Right hindlimb (tissue), 1 donor: ENCODE results near the gene CNN2.

Experiments
- DNase-seq: peaks from one replicate; pipeline ENCODE4 v3.0.0-alpha.2; 2018

CNN2 gene

DNA sequence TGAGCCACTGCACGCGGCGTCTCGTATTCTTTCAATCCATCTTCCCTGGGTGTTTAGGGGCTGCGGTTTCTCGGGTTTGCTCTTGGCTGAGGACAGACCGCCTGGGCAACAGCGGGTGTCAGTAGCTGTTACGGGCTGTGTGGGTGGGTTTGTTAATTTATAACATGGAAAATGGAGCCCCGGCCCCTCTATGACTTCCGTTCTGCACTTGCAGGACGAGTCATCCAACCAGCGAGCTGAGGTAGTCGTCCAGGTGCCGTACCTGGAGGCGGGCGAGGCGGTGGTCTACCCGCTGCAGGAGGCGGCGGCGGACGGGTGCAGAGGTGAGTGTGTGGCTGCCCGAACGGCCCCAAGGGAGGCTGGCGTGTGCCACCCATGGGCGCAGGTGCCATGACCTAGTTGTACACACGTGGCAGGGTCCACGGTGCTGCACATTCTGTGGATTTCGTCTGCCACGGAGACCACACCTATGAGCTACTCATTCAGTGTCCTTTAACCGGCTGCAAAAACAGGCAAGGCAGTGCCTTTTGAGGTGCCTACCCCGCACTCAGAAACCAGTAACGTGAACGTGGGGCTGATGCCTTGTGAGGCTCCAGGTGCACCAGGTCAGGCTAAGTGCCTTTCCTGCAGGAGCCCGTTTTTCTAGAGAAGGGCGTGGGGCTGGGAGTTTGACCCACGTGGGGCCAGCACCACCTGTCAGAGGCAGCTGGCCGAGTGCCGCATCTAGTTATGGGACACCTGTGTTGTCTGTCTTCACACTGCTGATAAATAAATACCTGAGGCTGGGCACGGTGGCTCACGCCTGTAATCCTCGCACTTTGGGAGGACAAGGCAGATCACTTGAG, 57.8 kb downstream of the CNN2 start:
- peak; percentile 24 for DNase-seq

- DNase-seq, result no peak
These were observed 58.7 kb downstream of the CNN2 start for GRCh38 chr19:1085053-1085658.

- DNase-seq, result no peak
These were observed 59.5 kb downstream of the CNN2 start for GRCh38 chr19:1085676-1086442.

GRCh38 chr19:1086613-1087012, 60.2 kb downstream of the CNN2 start:
- no peak for DNase-seq

DNA sequence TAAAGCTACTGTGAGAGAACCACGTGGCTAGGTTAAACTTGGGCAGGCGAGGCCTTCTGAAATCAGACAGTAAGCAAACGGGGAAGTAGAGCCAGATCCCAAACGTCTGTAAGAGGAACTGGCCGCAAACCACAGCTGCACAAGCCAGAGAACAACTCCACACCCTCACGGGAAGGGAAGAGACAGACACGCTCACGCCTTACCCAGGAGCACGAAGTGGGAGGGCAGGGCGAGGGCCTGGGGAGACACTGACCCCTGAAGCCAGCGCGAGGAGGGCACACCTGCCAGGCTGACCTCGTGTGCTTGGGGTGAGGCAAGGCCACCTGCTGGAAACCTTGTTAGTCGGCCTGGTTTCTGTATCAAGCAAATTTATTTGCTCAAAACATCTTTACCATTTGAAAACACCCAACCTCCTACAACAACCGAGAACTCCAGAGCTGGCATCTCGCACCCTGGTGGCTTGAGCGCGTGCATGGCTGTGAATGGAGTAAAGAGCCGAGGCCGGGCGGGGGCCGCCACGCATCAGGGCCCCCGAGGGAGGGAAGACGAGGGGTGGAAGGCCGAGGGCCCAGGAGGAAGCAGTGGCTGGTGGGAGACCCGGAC, 61.5 kb downstream of the CNN2 start:
- no peak for DNase-seq

DNA sequence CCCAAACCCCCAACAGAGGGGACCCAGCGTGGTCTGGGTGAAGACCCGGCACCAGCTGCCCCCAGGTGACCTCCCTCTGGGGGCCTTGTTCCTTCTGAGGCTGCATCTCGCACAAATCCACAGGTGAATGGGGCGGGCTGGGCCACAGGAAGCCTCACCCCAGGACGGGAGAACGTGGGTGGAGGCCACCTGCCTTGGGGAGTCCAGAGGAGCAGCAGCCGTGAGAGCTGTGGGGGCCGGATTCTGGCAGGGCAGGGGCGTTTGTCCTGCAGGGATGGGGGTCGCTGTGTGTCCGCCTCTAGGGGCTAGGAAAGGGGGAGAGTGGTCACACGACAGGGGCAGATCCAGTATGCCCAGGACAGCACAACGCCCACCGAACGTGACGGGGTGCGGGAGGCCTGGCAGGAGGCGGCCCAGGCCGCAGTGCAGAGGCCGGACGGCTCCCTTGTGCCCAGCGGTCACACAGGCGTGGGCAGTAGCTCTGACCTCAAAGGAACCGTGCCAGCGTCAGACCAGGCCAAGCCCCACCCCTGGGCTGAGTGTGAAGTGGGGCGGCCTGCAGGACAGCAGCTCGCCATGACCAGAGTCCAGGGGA, 62.1 kb downstream of the CNN2 start:
- DNase-seq, result no peak
